ENCODE measurements around the gene NDUFAB1. TPM values are rescaled to one million over a fixed set of nuclear protein-coding genes. Genes with fewer than 3 reads are reported as not detected.

NDUFAB1 gene
- total and polyA plus RNA-seq, 12 donors = 67.6 to 306 (median 126) TPM

DNA sequence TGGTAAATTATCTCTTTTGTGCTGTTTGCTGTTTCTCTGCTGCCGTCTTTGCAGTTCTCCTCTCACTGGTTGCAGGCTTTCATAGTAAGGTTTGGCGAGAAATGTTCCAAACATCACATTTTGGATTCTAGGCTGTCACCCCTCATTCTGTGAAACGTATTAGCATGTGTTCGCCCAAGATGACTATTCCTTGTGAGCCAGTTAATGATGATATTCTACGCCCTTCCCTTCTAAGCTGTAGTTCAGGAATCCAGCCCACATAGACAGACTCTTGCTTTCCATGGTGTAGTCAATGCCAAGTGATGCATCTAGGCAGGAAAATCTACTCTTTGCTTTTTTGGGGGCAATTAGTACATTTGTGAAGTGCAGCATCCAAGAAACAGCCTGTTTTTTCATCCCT, 24.2 kb downstream of the NDUFAB1 start:
- Histone ChIP-seq H3K36me3 (replicated peaks in 1 of 2) (peaks cover 0 to 72% of the 10 kb centered on the region in 2 donors), H3K27me3 (no peaks in the 10 kb centered on the region), H3K4me3 (no peak overlapping the region), H3K4me1 (replicated peaks in 1 of 2) (no peaks in the 10 kb centered on the region), H3K9me3 (replicated peaks in 1 of 3) (no peaks in the 10 kb centered on the region), H3K27ac (no peak overlapping the region)
- 93 to 95% (median 94%) methylated on average over 5 of the region's 5 CpGs for WGBS, 4 donors
- intact Hi-C loops (cut with DNase I) = no loop called here
- DNase-seq = no peak
- TF ChIP-seq POLR2A (IDR thresholded peaks at IDR 0.05) (no peak), CTCF (IDR thresholded peaks at IDR 0.05) (no peak)

DNA sequence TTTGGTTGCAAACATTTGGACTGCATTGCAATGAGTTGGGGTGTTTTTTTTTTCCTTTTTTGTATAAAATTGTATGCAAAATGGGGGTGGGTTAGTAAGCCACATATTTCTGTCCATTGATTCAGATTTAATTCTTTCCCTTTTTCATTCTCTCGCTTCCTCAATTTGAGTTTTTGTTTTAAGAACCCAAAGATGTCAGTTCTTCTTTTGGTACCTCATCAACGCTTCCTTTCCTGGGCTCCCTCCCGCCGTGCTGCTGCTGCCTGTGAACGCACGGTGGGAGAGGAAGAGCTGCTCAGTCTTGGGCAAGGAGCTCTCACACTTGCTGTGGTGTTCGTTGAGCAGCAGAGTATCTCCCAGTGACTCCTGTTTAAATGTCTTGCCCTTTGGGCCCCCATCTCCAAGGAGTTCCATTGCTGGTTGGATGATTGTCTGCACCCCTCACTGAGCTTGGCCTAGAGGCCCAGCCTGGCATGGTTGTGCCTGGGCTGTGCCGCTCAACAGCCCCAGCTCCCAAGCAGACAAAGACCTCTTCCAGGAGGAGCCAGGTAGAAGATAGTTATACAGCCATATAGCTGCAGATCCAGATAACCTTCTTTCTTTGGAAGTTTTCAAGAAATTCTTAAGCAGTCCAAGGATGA, 25.0 kb downstream of the NDUFAB1 start:
- Histone ChIP-seq H3K36me3 (replicated peaks in 1 of 2) (peaks cover 0 to 79% of the 10 kb centered on the region in 2 donors), H3K27me3 (no peaks in the 10 kb centered on the region), H3K4me3 (no peak overlapping the region), H3K4me1 (replicated peaks in 1 of 2) (no peaks in the 10 kb centered on the region), H3K27ac (no peak overlapping the region), H3K9me3 (replicated peaks in 1 of 3) (no peaks in the 10 kb centered on the region)
- intact Hi-C loops (cut with DNase I) = no loop called here
- no peak for DNase-seq
- 79 to 86% (median 81%) methylated on average over 8 of the region's 8 CpGs for WGBS, 4 donors
- TF ChIP-seq CTCF (IDR thresholded peaks at IDR 0.05) = no peak
- no peak for TF ChIP-seq POLR2A (IDR thresholded peaks at IDR 0.05)

DNA sequence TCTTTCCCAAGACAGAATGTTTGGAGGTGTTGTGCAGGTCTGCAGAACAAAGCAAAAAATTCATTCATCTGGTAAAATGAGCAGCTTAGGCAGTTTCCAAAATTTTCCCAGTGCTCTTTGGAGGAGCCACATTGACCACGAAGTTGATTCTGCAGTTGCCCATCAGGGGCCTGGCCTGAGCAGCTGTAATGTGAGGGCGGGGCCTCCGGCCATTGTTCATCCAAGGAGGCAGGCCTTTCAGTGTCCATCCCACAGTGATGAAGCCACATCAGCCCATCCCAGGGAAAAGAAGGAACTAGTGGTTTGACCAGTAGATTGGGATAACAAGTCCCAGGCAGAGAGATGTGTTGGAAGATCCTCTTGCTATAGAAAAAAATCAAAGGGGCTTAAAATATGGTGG, 28.5 kb downstream of the NDUFAB1 start:
- Histone ChIP-seq H3K27me3 (no peaks in the 10 kb centered on the region), H3K36me3 (replicated peaks in 1 of 2) (peaks cover 0 to 98% of the 10 kb centered on the region in 2 donors), H3K9me3 (replicated peaks in 1 of 3) (no peaks in the 10 kb centered on the region), H3K4me3 (no peak overlapping the region), H3K4me1 (replicated peaks in 1 of 2) (no peaks in the 10 kb centered on the region), H3K27ac (no peak overlapping the region)
- intact Hi-C loops (cut with DNase I) = no loop called here
- no peak for DNase-seq
- TF ChIP-seq CTCF (IDR thresholded peaks at IDR 0.05) (no peak), POLR2A (IDR thresholded peaks at IDR 0.05) (no peak)
- WGBS, 4 donors = 92 to 96% (median 94%) methylated on average over 3 of the region's 3 CpGs

DNA sequence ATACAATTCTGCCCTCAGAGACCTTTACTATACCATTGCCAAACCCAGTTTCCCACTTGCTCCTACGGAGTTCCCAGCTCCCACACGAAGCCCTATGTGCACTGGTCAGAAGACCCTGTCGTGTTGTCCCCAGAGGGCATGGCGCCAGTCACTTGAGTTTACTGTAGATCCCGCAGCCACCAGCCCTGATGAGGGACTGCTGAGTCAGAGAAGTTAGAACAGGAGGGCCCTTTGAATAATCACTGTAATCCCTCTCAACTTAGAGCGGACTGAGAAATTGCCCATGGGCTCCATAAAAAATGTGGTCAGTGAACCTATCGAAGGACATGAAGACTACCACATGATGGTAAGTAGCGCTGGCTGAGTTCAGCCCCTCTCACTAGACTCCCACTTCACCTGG, 29.4 kb downstream of the NDUFAB1 start:
- Histone ChIP-seq H3K4me3 (no peak overlapping the region), H3K4me1 (replicated peaks in 1 of 2) (no peaks in the 10 kb centered on the region), H3K9me3 (replicated peaks in 1 of 3) (no peaks in the 10 kb centered on the region), H3K27ac (no peak overlapping the region), H3K36me3 (replicated peaks in 1 of 2) (peaks cover 0 to 100% of the 10 kb centered on the region in 2 donors), H3K27me3 (no peaks in the 10 kb centered on the region)
- no peak for TF ChIP-seq CTCF (IDR thresholded peaks at IDR 0.05)
- TF ChIP-seq POLR2A (IDR thresholded peaks at IDR 0.05) = no peak
- intact Hi-C loops (cut with DNase I) = no loop called here
- 90 to 98% (median 92%) methylated on average over 7 to 8 of the region's 8 CpGs for WGBS, 4 donors
- DNase-seq = no peak

Data from adrenal gland (tissue), 12 donors.